HepG2 (cell line): ENCODE data around the gene VEZT. TPM values are rescaled to one million over a fixed set of nuclear protein-coding genes. Genes with fewer than 3 reads are reported as not detected.
A peak's percentile ranks its signal among the peaks of the same experiment; 100 is the strongest.

Experiments
- ATF7-NPFF ChIP-seq: sonication (generic); formaldehyde crosslinking; IDR thresholded peaks from 2 replicates; pipeline ENCODE4 v1.8.1; 2023; ENCODE audit warnings: mild to moderate bottlenecking, low read depth, missing genetic modification reagents, moderate library complexity
- HHEX ChIP-seq: IDR thresholded peaks from 2 replicates; pipeline ENCODE4 v1.6.1; 2016; ENCODE audit warnings: control low read depth
- HIVEP1 ChIP-seq: sonication (generic); formaldehyde crosslinking; IDR thresholded peaks from 2 replicates; pipeline ENCODE4 v1.4.0; 2020; ENCODE audit warnings: mild to moderate bottlenecking, missing genetic modification reagents
- MEF2D ChIP-seq: sonication (generic); formaldehyde crosslinking; IDR thresholded peaks from 2 replicates; pipeline ENCODE4 v1.5.1; 2020; ENCODE audit warnings: mild to moderate bottlenecking, missing genetic modification reagents
- NCOR1 ChIP-seq: fragments of 200-600 bp; sonication (generic); IDR thresholded peaks from 2 replicates; pipeline ENCODE4 v1.7.0; 2017; ENCODE audit warnings: antibody characterized with exemption, low read length, borderline replicate concordance
- NR2F1 ChIP-seq, 2 experiments: fragments of 450-650 bp in 1 of 2; formaldehyde crosslinking in 1 of 2; IDR thresholded peaks; 2 replicates each; pipeline versions ENCODE4 v1.5.0 to v1.6.1; 2016 to 2020; ENCODE audit warnings: mild to moderate bottlenecking in 1 of 2, missing compliant biosample characterization in 1 of 2, missing genetic modification reagents in 1 of 2, moderate library complexity in 1 of 2
- PHF5A ChIP-seq: IDR thresholded peaks from one replicate; pipeline ENCODE4 v1.6.1; 2018; ENCODE audit warnings: low read depth, missing genetic modification reagents; ENCODE audit not compliant: unreplicated experiment
- RFXANK ChIP-seq: IDR thresholded peaks from 2 replicates; pipeline ENCODE4 v1.6.1; 2016
- SETDB1 ChIP-seq: sonication (generic); formaldehyde crosslinking; IDR thresholded peaks from 2 replicates; pipeline ENCODE4 v1.5.1; 2020; ENCODE audit warnings: missing genetic modification reagents, mild to moderate bottlenecking, borderline replicate concordance
- SKI ChIP-seq: fragments of 450-650 bp; IDR thresholded peaks from one replicate; pipeline ENCODE4 v1.6.1; 2018; ENCODE audit warnings: mild to moderate bottlenecking; ENCODE audit not compliant: partially characterized antibody
- SMAD9 ChIP-seq: sonication (generic); formaldehyde crosslinking; IDR thresholded peaks from 2 replicates; pipeline ENCODE4 v1.5.1; 2020; ENCODE audit warnings: mild to moderate bottlenecking, missing genetic modification reagents
- SNAI1 ChIP-seq: sonication (generic); formaldehyde crosslinking; IDR thresholded peaks from 2 replicates; pipeline ENCODE4 v1.5.0; 2020; ENCODE audit warnings: mild to moderate bottlenecking, missing genetic modification reagents, borderline replicate concordance
- SYNCRIP ChIP-seq: fragments of 200-400 bp; formaldehyde crosslinking; IDR thresholded peaks from 2 replicates; pipeline ENCODE4 v1.6.1; 2018; ENCODE audit warnings: mild to moderate bottlenecking, low read depth, low read length; ENCODE audit not compliant: insufficient read depth
- TBL1XR1 ChIP-seq: fragments of 150-350 bp; IDR thresholded peaks from 2 replicates; pipeline ENCODE4 v1.6.1; 2014; ENCODE audit warnings: borderline replicate concordance, low read length; ENCODE audit not compliant: partially characterized antibody
- TCF7 ChIP-seq: sonication (generic); IDR thresholded peaks from 2 replicates; pipeline ENCODE4 v1.6.1; 2016; ENCODE audit warnings: antibody characterized with exemption, low read depth
- ZNF12 ChIP-seq: sonication (generic); formaldehyde crosslinking; IDR thresholded peaks from 2 replicates; pipeline ENCODE4 v1.5.0; 2020; ENCODE audit warnings: missing genetic modification reagents
- ZNF230 ChIP-seq: sonication (generic); formaldehyde crosslinking; IDR thresholded peaks from 2 replicates; pipeline ENCODE4 v1.4.0; 2020; ENCODE audit warnings: mild to moderate bottlenecking, missing genetic modification reagents
- ZNF329 ChIP-seq: sonication (generic); formaldehyde crosslinking; IDR thresholded peaks from 2 replicates; pipeline ENCODE4 v1.9.0; 2021; ENCODE audit warnings: low read depth, mild to moderate bottlenecking, missing genetic modification reagents
- ZNF501 ChIP-seq: sonication (generic); formaldehyde crosslinking; IDR thresholded peaks from 2 replicates; pipeline ENCODE4 v1.5.1; 2020; ENCODE audit warnings: mild to moderate bottlenecking, moderate library complexity, missing genetic modification reagents
- ZNF567 ChIP-seq: sonication (generic); formaldehyde crosslinking; IDR thresholded peaks from 2 replicates; pipeline ENCODE4 v1.8.1; 2023; ENCODE audit warnings: mild to moderate bottlenecking, missing genetic modification reagents, borderline replicate concordance
- ZNF788 ChIP-seq: sonication (generic); formaldehyde crosslinking; IDR thresholded peaks from 2 replicates; pipeline ENCODE4 v1.5.0; 2020; ENCODE audit warnings: mild to moderate bottlenecking, missing genetic modification reagents, borderline replicate concordance
- ZNF790 ChIP-seq: sonication (generic); formaldehyde crosslinking; IDR thresholded peaks from 2 replicates; pipeline ENCODE4 v1.8.0; 2022; ENCODE audit warnings: missing genetic modification reagents, mild to moderate bottlenecking, borderline replicate concordance
- ZSCAN20 ChIP-seq: sonication (generic); formaldehyde crosslinking; IDR thresholded peaks from 2 replicates; pipeline ENCODE4 v1.4.0; 2020; ENCODE audit warnings: missing genetic modification reagents, mild to moderate bottlenecking, borderline replicate concordance
- polyA plus RNA-seq, 8 experiments: library from polyadenylated mRNA; depleted of rRNA in 3 of 8; stranded (reverse) in 7 of 8; unstranded in 1 of 8; fragments of >200 nt; fragmentation: Illumina TruSeq in 4 of 8; extraction: Trizol in 4 of 8; gene quantifications; 2 replicates each; pipeline versions ENCODE4 v1.2.1 to v1.2.3, GENCODE V29; 2011 to 2016; ENCODE audit warnings: low read depth in 4 of 8, missing spikeins in 1 of 8, mixed read lengths in 1 of 8; ENCODE audit not compliant: insufficient read depth in 1 of 8
- total RNA-seq, 5 experiments: library from RNA; depleted of rRNA; stranded (reverse); fragments of >200 nt; fragmentation: Illumina TruSeq; extraction: Trizol; gene quantifications; 2 replicates each; pipeline ENCODE4 v1.2.3, GENCODE V29; 2016; ENCODE audit warnings: low read depth in 1 of 5
- TF ChIP-seq, protein P1 (sequence below): fragments of 450-650 bp; IDR thresholded peaks from 2 replicates; pipeline ENCODE4 v1.6.1; 2016
- TF ChIP-seq, protein P2 (sequence below): IDR thresholded peaks from 2 replicates; pipeline ENCODE4 v1.6.1; 2016; ENCODE audit warnings: mild to moderate bottlenecking
- TF ChIP-seq, protein P3 (sequence below): sonication (generic); formaldehyde crosslinking; IDR thresholded peaks from 2 replicates; pipeline ENCODE4 v1.4.0; 2020; ENCODE audit warnings: mild to moderate bottlenecking, missing genetic modification reagents, borderline replicate concordance

Gene VEZT
- total and polyA plus RNA-seq, 2 of the 13 experiments (the other 11 are each of a cell fraction or from before 2014, with no cell fraction given) = 35.5 to 51.6 TPM

- TF ChIP-seq ZNF567 (no peak), ZNF788 (CRISPR knock-in tag) (no peak; the same call in 1 of the 2 replicates), NR2F1 (CRISPR knock-in tag; IDR thresholded peaks at IDR 0.05) (no peak), RFXANK (0 out of 2 replicates have a peak, but pooled peaks have one; percentile 41), TCF7 (no peak), ATF7-NPFF (CRISPR knock-in tag) (peak; percentile 66; the same call in 1 of the 2 replicates), SETDB1 (no peak), ZSCAN20 (CRISPR knock-in tag) (peak; percentile 80; the same call in 1 of the 2 replicates), ZNF230 (CRISPR knock-in tag) (peak; percentile 88; the same call in 1 of the 2 replicates), PHF5A (CRISPR knock-in tag) (no peak), SYNCRIP (no peak), HHEX (no peak), ZNF329 (no peak), SKI (peak; percentile 18), ZNF12 (CRISPR knock-in tag) (no peak), NCOR1 (no peak), SMAD9 (no peak), MEF2D (CRISPR knock-in tag) (no peak), ZNF501 (peak; percentile 91), ZNF790 (peak; percentile 92), TBL1XR1 (peak; percentile 33), HIVEP1 (CRISPR knock-in tag) (no peak; the same call in 1 of the 2 replicates), SNAI1 (CRISPR knock-in tag) (peak; percentile 71; the same call in 1 of the 2 replicates)
- TF ChIP-seq, protein P1, sequence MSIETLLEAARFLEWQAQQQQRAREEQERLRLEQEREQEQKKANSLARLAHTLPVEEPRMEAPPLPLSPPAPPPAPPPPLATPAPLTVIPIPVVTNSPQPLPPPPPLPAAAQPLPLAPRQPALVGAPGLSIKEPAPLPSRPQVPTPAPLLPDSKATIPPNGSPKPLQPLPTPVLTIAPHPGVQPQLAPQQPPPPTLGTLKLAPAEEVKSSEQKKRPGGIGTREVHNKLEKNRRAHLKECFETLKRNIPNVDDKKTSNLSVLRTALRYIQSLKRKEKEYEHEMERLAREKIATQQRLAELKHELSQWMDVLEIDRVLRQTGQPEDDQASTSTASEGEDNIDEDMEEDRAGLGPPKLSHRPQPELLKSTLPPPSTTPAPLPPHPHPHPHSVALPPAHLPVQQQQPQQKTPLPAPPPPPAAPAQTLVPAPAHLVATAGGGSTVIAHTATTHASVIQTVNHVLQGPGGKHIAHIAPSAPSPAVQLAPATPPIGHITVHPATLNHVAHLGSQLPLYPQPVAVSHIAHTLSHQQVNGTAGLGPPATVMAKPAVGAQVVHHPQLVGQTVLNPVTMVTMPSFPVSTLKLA = peak; percentile 52
- TF ChIP-seq, protein P2, sequence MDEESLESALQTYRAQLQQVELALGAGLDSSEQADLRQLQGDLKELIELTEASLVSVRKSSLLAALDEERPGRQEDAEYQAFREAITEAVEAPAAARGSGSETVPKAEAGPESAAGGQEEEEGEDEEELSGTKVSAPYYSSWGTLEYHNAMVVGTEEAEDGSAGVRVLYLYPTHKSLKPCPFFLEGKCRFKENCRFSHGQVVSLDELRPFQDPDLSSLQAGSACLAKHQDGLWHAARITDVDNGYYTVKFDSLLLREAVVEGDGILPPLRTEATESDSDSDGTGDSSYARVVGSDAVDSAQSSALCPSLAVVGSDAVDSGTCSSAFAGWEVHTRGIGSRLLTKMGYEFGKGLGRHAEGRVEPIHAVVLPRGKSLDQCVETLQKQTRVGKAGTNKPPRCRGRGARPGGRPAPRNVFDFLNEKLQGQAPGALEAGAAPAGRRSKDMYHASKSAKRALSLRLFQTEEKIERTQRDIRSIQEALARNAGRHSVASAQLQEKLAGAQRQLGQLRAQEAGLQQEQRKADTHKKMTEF (CRISPR knock-in tag) = peak; percentile 76
- TF ChIP-seq, protein P3, sequence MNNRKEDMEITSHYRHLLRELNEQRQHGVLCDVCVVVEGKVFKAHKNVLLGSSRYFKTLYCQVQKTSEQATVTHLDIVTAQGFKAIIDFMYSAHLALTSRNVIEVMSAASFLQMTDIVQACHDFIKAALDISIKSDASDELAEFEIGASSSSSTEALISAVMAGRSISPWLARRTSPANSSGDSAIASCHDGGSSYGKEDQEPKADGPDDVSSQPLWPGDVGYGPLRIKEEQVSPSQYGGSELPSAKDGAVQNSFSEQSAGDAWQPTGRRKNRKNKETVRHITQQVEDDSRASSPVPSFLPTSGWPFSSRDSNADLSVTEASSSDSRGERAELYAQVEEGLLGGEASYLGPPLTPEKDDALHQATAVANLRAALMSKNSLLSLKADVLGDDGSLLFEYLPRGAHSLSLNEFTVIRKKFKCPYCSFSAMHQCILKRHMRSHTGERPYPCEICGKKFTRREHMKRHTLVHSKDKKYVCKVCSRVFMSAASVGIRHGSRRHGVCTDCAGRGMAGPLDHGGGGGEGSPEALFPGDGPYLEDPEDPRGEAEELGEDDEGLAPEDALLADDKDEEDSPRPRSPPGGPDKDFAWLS (CRISPR knock-in tag) = no peak
Observed at GRCh38 chr12:95217377-95218149, at the start of gene VEZT, which contains the start of gene FGD6 (continued).
